HUES48 (cell line): ENCODE data around the gene KCTD19.

Source experiments
- H3K27ac ChIP-seq: one replicate; pipeline ENCODE4 v1.7.0; 2013; ENCODE audit warnings: low read depth, low read length, inconsistent platforms
- H3K27me3 ChIP-seq: 2 replicates; pipeline ENCODE4 v1.6.1; 2013; ENCODE audit warnings: mild to moderate bottlenecking, low read length; ENCODE audit not compliant: control insufficient read depth, insufficient read depth
- H3K36me3 ChIP-seq: 2 replicates; pipeline ENCODE4 v1.6.1; 2013; ENCODE audit warnings: low read length; ENCODE audit not compliant: control insufficient read depth, insufficient read depth
- H3K4me1 ChIP-seq: 2 replicates; pipeline ENCODE4 v1.6.1; 2013; ENCODE audit warnings: mild to moderate bottlenecking, low read length; ENCODE audit not compliant: control insufficient read depth, insufficient read depth
- H3K4me3 ChIP-seq: 2 replicates; pipeline ENCODE4 v1.5.1; 2013; ENCODE audit warnings: mild to moderate bottlenecking, low read depth, low read length
- H3K9ac ChIP-seq: 2 replicates; pipeline ENCODE4 v1.6.1; 2013; ENCODE audit warnings: mild to moderate bottlenecking, low read depth, low read length, moderate library complexity
- H3K9me3 ChIP-seq: 2 replicates; pipeline ENCODE4 v1.6.1; 2013; ENCODE audit warnings: low read length; ENCODE audit not compliant: control insufficient read depth, insufficient read depth

The KCTD19 gene

GRCh38 chr16:67270931-67271338, 55.6 kb downstream of the KCTD19 start:
- Histone ChIP-seq H3K4me3 (no peak overlapping the region), H3K9ac (no peak overlapping the region), H3K9me3 (no peaks in the 10 kb centered on the region), H3K27me3 (no peaks in the 10 kb centered on the region), H3K27ac (no peak overlapping the region), H3K4me1 (0 out of 2 replicates have a peak, but pooled peaks cover 4% of the 10 kb centered on the region), H3K36me3 (no peaks in the 10 kb centered on the region)

GRCh38 chr16:67269766-67270165, 56.8 kb downstream of the KCTD19 start:
- no peaks in the 10 kb centered on the region for H3K9me3 ChIP-seq
- H3K36me3 ChIP-seq, result no peaks in the 10 kb centered on the region
- H3K4me1 ChIP-seq, result 0 out of 2 replicates have a peak, but pooled peaks cover 4% of the 10 kb centered on the region
- H3K27me3 ChIP-seq, result 0 out of 2 replicates have a peak, but pooled peaks cover 2% of the 10 kb centered on the region
- no peak overlapping the region for H3K4me3 ChIP-seq
- no peak overlapping the region for H3K9ac ChIP-seq
- no peak overlapping the region for H3K27ac ChIP-seq

- Histone ChIP-seq H3K4me3 (no peak overlapping the region), H3K27ac (no peak overlapping the region), H3K36me3 (no peaks in the 10 kb centered on the region), H3K9me3 (no peaks in the 10 kb centered on the region), H3K9ac (no peak overlapping the region), H3K27me3 (0 out of 2 replicates have a peak, but pooled peaks cover 5% of the 10 kb centered on the region), H3K4me1 (0 out of 2 replicates have a peak, but pooled peaks cover 4% of the 10 kb centered on the region)
Measured at GRCh38 chr16:67268136-67268579, 58.4 kb downstream of the KCTD19 start.

- Histone ChIP-seq H3K9me3 (no peaks in the 10 kb centered on the region), H3K4me3 (no peak overlapping the region), H3K27me3 (0 out of 2 replicates have a peak, but pooled peaks cover 5% of the 10 kb centered on the region), H3K4me1 (0 out of 2 replicates have a peak, but pooled peaks cover 4% of the 10 kb centered on the region), H3K27ac (no peak overlapping the region), H3K9ac (no peak overlapping the region), H3K36me3 (no peaks in the 10 kb centered on the region)
Measured at GRCh38 chr16:67265834-67266233, 60.7 kb downstream of the KCTD19 start.

GRCh38 chr16:67264866-67265265, 61.7 kb downstream of the KCTD19 start:
- Histone ChIP-seq H3K27me3 (0 out of 2 replicates have a peak, but pooled peaks cover 5% of the 10 kb centered on the region), H3K36me3 (no peaks in the 10 kb centered on the region), H3K9ac (no peak overlapping the region), H3K4me3 (no peak overlapping the region), H3K4me1 (0 out of 2 replicates have a peak, but pooled peaks cover 4% of the 10 kb centered on the region), H3K27ac (no peak overlapping the region), H3K9me3 (no peaks in the 10 kb centered on the region)

GRCh38 chr16:67264277-67264676, 62.3 kb downstream of the KCTD19 start:
- no peak overlapping the region for H3K4me3 ChIP-seq
- no peaks in the 10 kb centered on the region for H3K36me3 ChIP-seq
- H3K27ac ChIP-seq, result no peak overlapping the region
- no peaks in the 10 kb centered on the region for H3K9me3 ChIP-seq
- H3K9ac ChIP-seq, result no peak overlapping the region
- no peaks in the 10 kb centered on the region for H3K4me1 ChIP-seq
- 0 out of 2 replicates have a peak, but pooled peaks cover 5% of the 10 kb centered on the region for H3K27me3 ChIP-seq

GRCh38 chr16:67263201-67263600, 63.3 kb downstream of the KCTD19 start:
- Histone ChIP-seq H3K27ac (no peak overlapping the region), H3K27me3 (0 out of 2 replicates have a peak, but pooled peaks cover 5% of the 10 kb centered on the region), H3K4me3 (no peak overlapping the region), H3K9me3 (no peaks in the 10 kb centered on the region), H3K4me1 (no peaks in the 10 kb centered on the region), H3K9ac (no peak overlapping the region), H3K36me3 (no peaks in the 10 kb centered on the region)

- Histone ChIP-seq H3K4me3 (no peak overlapping the region), H3K27ac (no peak overlapping the region), H3K36me3 (no peaks in the 10 kb centered on the region; the same call in 1 of the 2 replicates), H3K9ac (no peak overlapping the region), H3K9me3 (no peaks in the 10 kb centered on the region), H3K4me1 (no peaks in the 10 kb centered on the region), H3K27me3 (0 out of 2 replicates have a peak, but pooled peaks cover 5% of the 10 kb centered on the region)
Measured at GRCh38 chr16:67260426-67261063, 66.0 kb downstream of the KCTD19 start.

GRCh38 chr16:67259705-67260104, 66.8 kb downstream of the KCTD19 start:
- no peaks in the 10 kb centered on the region for H3K4me1 ChIP-seq
- no peak overlapping the region for H3K9ac ChIP-seq
- H3K27me3 ChIP-seq, result 0 out of 2 replicates have a peak, but pooled peaks cover 3% of the 10 kb centered on the region
- H3K4me3 ChIP-seq, result no peak overlapping the region
- no peaks in the 10 kb centered on the region for H3K9me3 ChIP-seq
- no peak overlapping the region for H3K27ac ChIP-seq
- peaks cover 7% of the 10 kb centered on the region; the same call in 1 of the 2 replicates for H3K36me3 ChIP-seq

GRCh38 chr16:67258161-67258835, 68.2 kb downstream of the KCTD19 start:
- Histone ChIP-seq H3K27ac (no peak overlapping the region), H3K4me3 (no peak overlapping the region), H3K36me3 (peaks cover 8% of the 10 kb centered on the region; the same call in 1 of the 2 replicates), H3K27me3 (no peaks in the 10 kb centered on the region), H3K9ac (no peak overlapping the region), H3K9me3 (no peaks in the 10 kb centered on the region), H3K4me1 (no peaks in the 10 kb centered on the region)
